ENCODE measurements around the gene CRABP1. TPM values are rescaled to one million over a fixed set of nuclear protein-coding genes. Genes with fewer than 3 reads are reported as not detected.

CRABP1 gene
- total RNA-seq, 3 donors from 2014 or later (not counting 1 experiment from before 2014, with no cell fraction given): not detected

DNA sequence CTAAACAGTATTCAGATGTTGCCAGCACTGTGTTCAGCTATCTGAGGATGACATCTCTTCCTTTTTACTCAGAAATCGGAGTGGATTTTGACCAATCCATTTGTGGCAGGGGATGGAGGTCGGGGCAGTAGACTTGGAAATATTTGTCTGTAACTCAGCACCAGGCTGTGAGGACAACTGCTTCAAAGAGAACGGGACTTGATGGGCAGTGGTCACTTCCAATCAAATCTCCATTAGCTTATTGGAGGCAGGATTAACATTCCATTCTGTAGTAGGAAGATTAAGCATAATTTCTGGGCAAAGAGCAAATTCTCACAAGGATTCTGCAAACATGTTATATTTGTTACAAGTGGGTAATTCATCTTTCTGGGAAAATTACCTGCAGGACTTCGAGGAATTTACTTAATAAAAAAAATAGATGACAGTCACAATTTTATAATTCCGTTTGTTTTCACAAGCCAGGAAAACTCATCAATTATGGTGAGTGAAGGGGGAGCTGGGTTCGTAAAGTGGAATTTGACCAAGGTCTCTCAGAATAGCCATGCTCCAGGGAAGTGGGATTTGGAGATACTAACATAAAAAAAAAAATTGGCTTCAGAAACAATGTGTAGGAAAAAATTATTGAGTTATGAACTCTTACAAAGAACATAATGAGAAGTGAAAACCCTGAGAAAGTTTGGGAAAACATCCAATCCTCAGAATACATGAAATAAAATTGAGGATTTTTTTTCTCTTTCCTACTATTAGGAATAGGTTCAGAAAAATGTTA lies 18.1 kb downstream of the CRABP1 start:
- Mint-ChIP-seq H3K27me3 (ENCODE audit: low read depth in 2 of 2) (peaks cover 3 to 8% of the 10 kb centered on the region in 2 donors), H3K36me3 (no peaks in the 10 kb centered on the region), H3K27ac (no peak overlapping the region), H3K4me3 (no peak overlapping the region), H3K9me3 (no peaks in the 10 kb centered on the region), H3K4me1 (peaks cover 0 to 3% of the 10 kb centered on the region in 2 donors)
- peaks cover 5% of the 10 kb centered on the region for H3K4me1 ChIP-seq (ENCODE audit: control insufficient read depth, insufficient read depth, low read length)
- no peaks in the 10 kb centered on the region for H3K27me3 ChIP-seq (ENCODE audit: control insufficient read depth, insufficient read depth, low read length)
- intact Hi-C loops (cut with micrococcal nuclease): no loop called here
- 91% methylated on average over 3 of the region's 6 CpGs for WGBS (ENCODE audit: insufficient coverage)
- ATAC-seq: no peak
- H3K9me3 ChIP-seq (ENCODE audit: control insufficient read depth, insufficient read depth, low read length): no peaks in the 10 kb centered on the region
- TF ChIP-seq, protein P1, sequence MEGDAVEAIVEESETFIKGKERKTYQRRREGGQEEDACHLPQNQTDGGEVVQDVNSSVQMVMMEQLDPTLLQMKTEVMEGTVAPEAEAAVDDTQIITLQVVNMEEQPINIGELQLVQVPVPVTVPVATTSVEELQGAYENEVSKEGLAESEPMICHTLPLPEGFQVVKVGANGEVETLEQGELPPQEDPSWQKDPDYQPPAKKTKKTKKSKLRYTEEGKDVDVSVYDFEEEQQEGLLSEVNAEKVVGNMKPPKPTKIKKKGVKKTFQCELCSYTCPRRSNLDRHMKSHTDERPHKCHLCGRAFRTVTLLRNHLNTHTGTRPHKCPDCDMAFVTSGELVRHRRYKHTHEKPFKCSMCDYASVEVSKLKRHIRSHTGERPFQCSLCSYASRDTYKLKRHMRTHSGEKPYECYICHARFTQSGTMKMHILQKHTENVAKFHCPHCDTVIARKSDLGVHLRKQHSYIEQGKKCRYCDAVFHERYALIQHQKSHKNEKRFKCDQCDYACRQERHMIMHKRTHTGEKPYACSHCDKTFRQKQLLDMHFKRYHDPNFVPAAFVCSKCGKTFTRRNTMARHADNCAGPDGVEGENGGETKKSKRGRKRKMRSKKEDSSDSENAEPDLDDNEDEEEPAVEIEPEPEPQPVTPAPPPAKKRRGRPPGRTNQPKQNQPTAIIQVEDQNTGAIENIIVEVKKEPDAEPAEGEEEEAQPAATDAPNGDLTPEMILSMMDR (IDR thresholded peaks at IDR 0.05): no peak
- H3K4me3 ChIP-seq (ENCODE audit: low read length): no peak overlapping the region
- no peaks in the 10 kb centered on the region for H3K36me3 ChIP-seq (ENCODE audit: control insufficient read depth, insufficient read depth, low read length)
- no peak for DNase-seq
- H3K27ac ChIP-seq (ENCODE audit: low read length): no peak overlapping the region

DNA sequence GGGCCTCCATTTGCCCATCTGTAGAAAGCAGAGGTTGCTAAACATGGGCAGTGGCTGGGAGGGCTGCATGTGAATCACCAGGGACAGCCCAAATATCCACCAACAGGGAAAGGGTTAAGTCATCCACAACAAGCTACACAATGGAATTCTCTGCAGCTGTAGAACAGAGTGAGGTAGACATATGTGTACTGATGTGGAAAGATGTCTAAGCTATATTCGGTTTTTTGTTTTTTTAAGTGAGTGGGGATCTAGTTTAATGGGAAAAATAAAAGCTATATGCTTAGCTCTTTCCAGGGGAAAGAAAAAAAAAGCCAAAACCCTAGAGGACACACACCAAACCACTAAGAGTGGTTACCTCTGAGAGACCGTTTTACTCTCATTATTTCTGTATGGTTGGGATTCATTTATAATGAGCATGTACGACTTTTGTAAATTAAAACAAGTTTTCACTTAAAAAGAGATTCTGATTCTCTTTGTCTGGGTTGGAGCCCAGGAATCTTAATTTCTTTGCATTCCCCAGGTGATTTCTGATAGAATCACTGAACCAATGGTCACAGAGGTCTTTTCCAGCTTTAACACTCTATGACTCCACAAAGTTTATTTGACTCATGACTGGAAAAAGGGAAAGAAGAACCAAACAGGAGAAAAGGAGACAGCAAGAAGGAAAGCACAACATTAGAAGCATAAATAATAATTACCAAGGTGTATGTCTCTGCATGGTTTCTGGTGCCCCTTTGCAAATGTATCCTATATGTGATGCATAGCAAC lies 19.1 kb downstream of the CRABP1 start:
- Histone ChIP-seq H3K9me3 (ENCODE audit: control insufficient read depth, insufficient read depth, low read length) (no peaks in the 10 kb centered on the region), H3K4me1 (ENCODE audit: control insufficient read depth, insufficient read depth, low read length) (peaks cover 3% of the 10 kb centered on the region), H3K27ac (ENCODE audit: low read length) (no peak overlapping the region), H3K27me3 (ENCODE audit: control insufficient read depth, insufficient read depth, low read length) (no peaks in the 10 kb centered on the region), H3K36me3 (ENCODE audit: control insufficient read depth, insufficient read depth, low read length) (no peaks in the 10 kb centered on the region), H3K4me3 (ENCODE audit: low read length) (no peak overlapping the region)
- H3K27me3 Mint-ChIP-seq (ENCODE audit: low read depth in 2 of 2): peaks cover 3 to 10% of the 10 kb centered on the region in 2 donors
- H3K4me3 Mint-ChIP-seq: no peak overlapping the region
- TF ChIP-seq, protein P1 (IDR thresholded peaks at IDR 0.05): no peak
- no peaks in the 10 kb centered on the region for H3K9me3 Mint-ChIP-seq
- WGBS (ENCODE audit: insufficient coverage): 70% methylated on average over 2 of the region's 3 CpGs
- H3K27ac Mint-ChIP-seq: no peak overlapping the region
- H3K4me1 Mint-ChIP-seq: no peaks in the 10 kb centered on the region
- H3K36me3 Mint-ChIP-seq: no peaks in the 10 kb centered on the region
- ATAC-seq (no peak), DNase-seq (no peak)
- intact Hi-C loops (cut with micrococcal nuclease): no loop called here

- 87% methylated on average over 6 of the region's 6 CpGs for WGBS (ENCODE audit: insufficient coverage)
- H3K27ac ChIP-seq (ENCODE audit: low read length): no peak overlapping the region
- H3K27me3 ChIP-seq (ENCODE audit: control insufficient read depth, insufficient read depth, low read length): no peaks in the 10 kb centered on the region
- H3K4me1 ChIP-seq (ENCODE audit: control insufficient read depth, insufficient read depth, low read length): peaks cover 3% of the 10 kb centered on the region
- no peaks in the 10 kb centered on the region for H3K9me3 ChIP-seq (ENCODE audit: control insufficient read depth, insufficient read depth, low read length)
- intact Hi-C loops (cut with micrococcal nuclease): no loop called here
- no peaks in the 10 kb centered on the region for H3K36me3 Mint-ChIP-seq
- H3K27ac Mint-ChIP-seq: no peak overlapping the region
- H3K27me3 Mint-ChIP-seq (ENCODE audit: low read depth in 2 of 2): peaks cover 9 to 22% of the 10 kb centered on the region in 2 donors
- TF ChIP-seq, protein P1 (IDR thresholded peaks at IDR 0.05): no peak
- no peaks in the 10 kb centered on the region for H3K4me1 Mint-ChIP-seq
- H3K4me3 ChIP-seq (ENCODE audit: low read length): no peak overlapping the region
- H3K36me3 ChIP-seq (ENCODE audit: control insufficient read depth, insufficient read depth, low read length): no peaks in the 10 kb centered on the region
- no peak for DNase-seq
- H3K4me3 Mint-ChIP-seq: no peak overlapping the region
- ATAC-seq: no peak
- no peaks in the 10 kb centered on the region for H3K9me3 Mint-ChIP-seq
Observed at GRCh38 chr15:78360367-78360801, 20.2 kb downstream of the CRABP1 start.
